Measurements from ENCODE around the gene ATXN2L. TPM values are rescaled to one million over a fixed set of nuclear protein-coding genes. Genes with fewer than 3 reads are reported as not detected.
"Not testable (repeated sequence)": the region's sequence is repeated elsewhere in the genome, so short reads cannot be mapped to it uniquely, and the experiment has no call there.

ATXN2L gene
- total RNA-seq, 1 donor from 2014 or later = 21.4 TPM

GRCh38 chr16:28867241-28867640, 44.4 kb downstream of the ATXN2L start:
- H3K4me3 ChIP-seq = no peak overlapping the region
- Mint-ChIP-seq H3K4me1 (peaks cover 17% of the 10 kb centered on the region), H3K9me3 (no peaks in the 10 kb centered on the region), H3K27ac (no peak overlapping the region), H3K4me3 (no peak overlapping the region), H3K36me3 (peaks cover 17% of the 10 kb centered on the region), H3K27me3 (ENCODE audit: insufficient read depth, low read depth) (no peaks in the 10 kb centered on the region)
- no peak overlapping the region for H3K9ac ChIP-seq
- no peaks in the 10 kb centered on the region for H3K9me3 ChIP-seq (ENCODE audit: low read depth)
- H3K36me3 ChIP-seq = no peaks in the 10 kb centered on the region
- H3K4me1 ChIP-seq = no peaks in the 10 kb centered on the region
- DNase-seq (ENCODE audit: low spot score) = no peak
- H3K27me3 ChIP-seq = no peaks in the 10 kb centered on the region
- H3F3A ChIP-seq (ENCODE audit: low read depth) = peaks cover 4% of the 10 kb centered on the region
- H4K20me1 ChIP-seq (ENCODE audit: low read depth) = peaks cover 9% of the 10 kb centered on the region
- H2AFZ ChIP-seq (replicated peaks) = no peak overlapping the region
- TF ChIP-seq CTCF (IDR thresholded peaks at IDR 0.05) (no peak), EZH2phosphoT487 (IDR thresholded peaks at IDR 0.05) (no peak), EZH2 (IDR thresholded peaks at IDR 0.05) (no peak)
- no peak overlapping the region for H3K4me2 ChIP-seq
- peaks cover 32% of the 10 kb centered on the region for H3K79me2 ChIP-seq (ENCODE audit: low read depth)
- no peak overlapping the region for H3K27ac ChIP-seq

DNA sequence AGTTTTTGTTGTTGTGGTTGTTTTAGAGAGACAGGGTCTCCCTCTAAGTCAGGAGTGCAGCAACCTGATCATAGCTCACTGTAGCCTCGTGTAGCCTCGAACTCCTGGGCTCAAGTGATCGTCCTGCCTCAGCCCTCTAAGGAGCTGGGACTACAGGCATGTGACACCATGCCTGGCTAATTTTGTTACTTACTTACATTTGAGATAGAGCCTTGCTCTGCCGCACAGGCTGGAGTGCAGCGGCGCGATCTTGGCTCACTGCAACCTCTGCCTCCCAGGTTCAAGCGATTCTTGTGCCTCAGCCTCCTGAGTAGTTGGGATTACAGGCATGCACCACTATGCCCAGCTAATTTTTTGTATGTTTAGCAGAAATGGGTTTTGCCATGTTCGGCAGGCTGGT, 44.8 kb downstream of the ATXN2L start:
- not testable (repeated sequence) for H3K9me3 Mint-ChIP-seq; H3K9me3 ChIP-seq (ENCODE audit: low read depth); H3K27ac ChIP-seq; H3F3A ChIP-seq (ENCODE audit: low read depth); H3K4me3 Mint-ChIP-seq; H3K9ac ChIP-seq; H3K27me3 ChIP-seq; H2AFZ ChIP-seq (replicated peaks); H4K20me1 ChIP-seq (ENCODE audit: low read depth); DNase-seq (ENCODE audit: low spot score); H3K36me3 ChIP-seq; H3K4me2 ChIP-seq; H3K4me1 ChIP-seq; H3K4me3 ChIP-seq; H3K27ac Mint-ChIP-seq; H3K27me3 Mint-ChIP-seq (ENCODE audit: insufficient read depth, low read depth)
- peaks cover 17% of the 10 kb centered on the region for H3K36me3 Mint-ChIP-seq
- H3K79me2 ChIP-seq (ENCODE audit: low read depth) = peaks cover 30% of the 10 kb centered on the region
- H3K4me1 Mint-ChIP-seq = peaks cover 17% of the 10 kb centered on the region

DNA sequence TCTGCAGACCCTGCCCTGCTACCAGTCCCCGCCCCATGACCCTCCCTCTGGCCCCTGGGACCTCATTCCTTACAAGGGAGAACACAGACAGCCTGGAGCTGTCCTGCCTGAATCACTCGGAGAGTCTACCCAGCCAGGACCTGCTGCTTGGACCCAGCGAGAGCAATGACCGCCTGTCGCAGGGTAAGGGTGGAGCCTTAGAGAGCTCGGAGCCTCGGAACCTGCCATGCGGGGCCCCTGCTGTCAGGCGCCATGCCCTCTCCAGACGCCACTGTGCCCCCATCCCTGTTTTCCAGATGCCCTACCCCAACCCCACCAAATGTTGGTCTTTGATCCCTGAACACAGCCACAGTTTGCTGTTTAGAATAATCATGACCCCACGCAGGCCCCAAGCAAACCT, 46.4 kb downstream of the ATXN2L start:
- Histone ChIP-seq H3F3A (ENCODE audit: low read depth) (no peaks in the 10 kb centered on the region), H3K79me2 (ENCODE audit: low read depth) (peaks cover 22% of the 10 kb centered on the region), H3K4me1 (no peaks in the 10 kb centered on the region), H3K4me3 (no peak overlapping the region), H3K27ac (no peak overlapping the region), H3K9ac (no peak overlapping the region), H3K4me2 (no peak overlapping the region), H2AFZ (replicated peaks) (no peak overlapping the region), H3K9me3 (ENCODE audit: low read depth) (no peaks in the 10 kb centered on the region), H3K36me3 (no peaks in the 10 kb centered on the region), H3K27me3 (no peaks in the 10 kb centered on the region), H4K20me1 (ENCODE audit: low read depth) (peaks cover 9% of the 10 kb centered on the region)
- H3K27me3 Mint-ChIP-seq (ENCODE audit: insufficient read depth, low read depth) = no peaks in the 10 kb centered on the region
- H3K9me3 Mint-ChIP-seq = no peaks in the 10 kb centered on the region
- no peak for DNase-seq (ENCODE audit: low spot score)
- TF ChIP-seq CTCF (IDR thresholded peaks at IDR 0.05) (no peak), EZH2 (IDR thresholded peaks at IDR 0.05) (no peak), EZH2phosphoT487 (IDR thresholded peaks at IDR 0.05) (no peak)
- H3K36me3 Mint-ChIP-seq = peaks cover 17% of the 10 kb centered on the region
- H3K27ac Mint-ChIP-seq = no peak overlapping the region
- H3K4me3 Mint-ChIP-seq = no peak overlapping the region
- peaks cover 15% of the 10 kb centered on the region for H3K4me1 Mint-ChIP-seq

GRCh38 chr16:28872952-28873351, 50.2 kb downstream of the ATXN2L start:
- no peaks in the 10 kb centered on the region for H3K36me3 ChIP-seq
- DNase-seq (ENCODE audit: low spot score) = no peak

More at GRCh38 chr16:28872952-28873351, 50.2 kb downstream of the ATXN2L start:
- no peak for TF ChIP-seq CTCF (IDR thresholded peaks at IDR 0.05)
- no peak for TF ChIP-seq EZH2 (IDR thresholded peaks at IDR 0.05)
- TF ChIP-seq EZH2phosphoT487 (IDR thresholded peaks at IDR 0.05) = no peak
- H3K4me3 Mint-ChIP-seq = no peak overlapping the region
- Histone ChIP-seq H3K27ac (no peak overlapping the region), H3K79me2 (ENCODE audit: low read depth) (no peaks in the 10 kb centered on the region), H3K4me3 (no peak overlapping the region), H3K9me3 (ENCODE audit: low read depth) (no peaks in the 10 kb centered on the region), H3F3A (ENCODE audit: low read depth) (peaks cover 21% of the 10 kb centered on the region), H3K4me1 (no peaks in the 10 kb centered on the region), H2AFZ (replicated peaks) (no peak overlapping the region), H3K9ac (no peak overlapping the region), H3K4me2 (no peak overlapping the region), H3K27me3 (no peaks in the 10 kb centered on the region), H4K20me1 (ENCODE audit: low read depth) (peaks cover 8% of the 10 kb centered on the region)
- peaks cover 11% of the 10 kb centered on the region for H3K4me1 Mint-ChIP-seq
- peaks cover 12% of the 10 kb centered on the region for H3K36me3 Mint-ChIP-seq
- peaks cover 2% of the 10 kb centered on the region for H3K27me3 Mint-ChIP-seq (ENCODE audit: insufficient read depth, low read depth)
- H3K9me3 Mint-ChIP-seq = no peaks in the 10 kb centered on the region
- H3K27ac Mint-ChIP-seq = no peak overlapping the region

All from neural progenitor cell (in vitro differentiated cells).